Muscle of arm (tissue), 12 donors: Measurements from ENCODE around the gene PCDHGA5. TPM values are rescaled to one million over a fixed set of nuclear protein-coding genes. Genes with fewer than 3 reads are reported as not detected.
"Not testable (repeated sequence)": the region's sequence is repeated elsewhere in the genome, so short reads cannot be mapped to it uniquely, and the experiment has no call there.

Experiments
- DNase-seq: peaks from one replicate; pipeline ENCODE4 v3.0.0-alpha.2; 2013
- polyA plus RNA-seq, 12 donors: library from polyadenylated mRNA; unstranded; fragments of 120-200 nt; gene quantifications; one replicate each; pipeline ENCODE4 v1.2.1, GENCODE V29; 2013; ENCODE audit not compliant: insufficient read length in 12 of 12

The PCDHGA5 gene
- polyA plus RNA-seq, 12 donors = 2.1 to 3.4 (median 2.7) TPM; not detected in 2

- DNase-seq = no peak
Observed at GRCh38 chr5:141349917-141350619, 13.9 kb upstream of the PCDHGA5 start, which contains the start of gene PCDHGB1. TSS of gene PCDHGB1 (plus strand) at chr5:141350099. CDS start at chr5:141350261, 162 bp downstream.

- no peak for DNase-seq
Observed at GRCh38 chr5:141351591-141351990, 12.4 kb upstream of the PCDHGA5 start.

- DNase-seq = no peak
Observed at GRCh38 chr5:141354900-141355469, 9.0 kb upstream of the PCDHGA5 start, which contains the start of gene PCDHGA4. TSS of gene PCDHGA4 (plus strand) at chr5:141355021. CDS start at chr5:141355108, 87 bp downstream.

- DNase-seq = no peak
Observed at GRCh38 chr5:141355641-141356040, 8.3 kb upstream of the PCDHGA5 start.

GRCh38 chr5:141356133-141356532 lies 7.8 kb upstream of the PCDHGA5 start:
- DNase-seq = no peak

- no peak for DNase-seq
Observed at GRCh38 chr5:141356950-141357349, 7.0 kb upstream of the PCDHGA5 start.

GRCh38 chr5:141359790-141360426 lies 4.1 kb upstream of the PCDHGA5 start, which contains the start of gene PCDHGB2:
TSS of gene PCDHGB2 (plus strand) at chr5:141359994. CDS start at chr5:141360136, 142 bp downstream.
- DNase-seq = no peak

- no peak for DNase-seq
Observed at GRCh38 chr5:141360685-141361084, 3.3 kb upstream of the PCDHGA5 start.

- no peak for DNase-seq
Observed at GRCh38 chr5:141362719-141363118, 1.2 kb upstream of the PCDHGA5 start.

- no peak for DNase-seq
Observed at GRCh38 chr5:141366016-141366896, 2.3 kb downstream of the PCDHGA5 start.

GRCh38 chr5:141369994-141370848 lies 6.3 kb downstream of the PCDHGA5 start, which contains the start of gene PCDHGB3:
TSS of gene PCDHGB3 (plus strand) at chr5:141370242. CDS start at chr5:141370395, 153 bp downstream.
- DNase-seq = no peak

GRCh38 chr5:141371572-141372475 lies 7.9 kb downstream of the PCDHGA5 start:
- no peak for DNase-seq

- DNase-seq = no peak
Observed at GRCh38 chr5:141373673-141374317, 9.8 kb downstream of the PCDHGA5 start, which contains the start of gene PCDHGA6. TSS of gene PCDHGA6 (plus strand) at chr5:141373891. CDS start at chr5:141374084, 193 bp downstream.

- DNase-seq = no peak
Observed at GRCh38 chr5:141374627-141375026, 10.7 kb downstream of the PCDHGA5 start.

GRCh38 chr5:141375444-141376155 lies 11.6 kb downstream of the PCDHGA5 start:
- DNase-seq = not testable (repeated sequence)

- no peak for DNase-seq
Observed at GRCh38 chr5:141382469-141383294, 18.7 kb downstream of the PCDHGA5 start, which contains the start of gene PCDHGA7. TSS of gene PCDHGA7 (plus strand) at chr5:141382742. CDS start at chr5:141382900, 158 bp downstream.

- DNase-seq = no peak
Observed at GRCh38 chr5:141383345-141383744, 19.4 kb downstream of the PCDHGA5 start.
